ENCODE measurements around the gene ERBB4. TPM values are rescaled to one million over a fixed set of nuclear protein-coding genes. Genes with fewer than 3 reads are reported as not detected.

ERBB4 gene
- total RNA-seq, 1 donor from 2014 or later: 9.2 TPM

DNA sequence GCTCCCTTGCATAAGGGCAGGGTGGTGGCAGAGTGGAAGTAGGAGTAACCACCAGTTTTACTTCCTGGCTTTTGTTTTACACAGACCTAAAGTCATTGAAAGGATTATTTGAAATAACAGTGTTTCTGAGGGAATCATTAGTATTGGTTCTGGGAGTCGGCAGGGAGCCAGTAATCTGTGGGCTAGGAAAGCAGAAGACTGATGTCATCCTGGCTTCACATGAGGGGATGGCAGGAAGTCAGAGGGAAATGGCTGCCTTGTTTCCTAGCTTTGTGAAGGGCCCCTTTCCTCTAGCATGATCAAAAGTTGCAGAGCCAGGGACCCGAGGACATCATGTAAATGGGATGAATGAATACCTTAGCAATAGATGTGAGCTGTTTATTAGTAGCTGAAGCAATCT, 1189.6 kb downstream of the ERBB4 start:
- TF ChIP-seq, protein P1, sequence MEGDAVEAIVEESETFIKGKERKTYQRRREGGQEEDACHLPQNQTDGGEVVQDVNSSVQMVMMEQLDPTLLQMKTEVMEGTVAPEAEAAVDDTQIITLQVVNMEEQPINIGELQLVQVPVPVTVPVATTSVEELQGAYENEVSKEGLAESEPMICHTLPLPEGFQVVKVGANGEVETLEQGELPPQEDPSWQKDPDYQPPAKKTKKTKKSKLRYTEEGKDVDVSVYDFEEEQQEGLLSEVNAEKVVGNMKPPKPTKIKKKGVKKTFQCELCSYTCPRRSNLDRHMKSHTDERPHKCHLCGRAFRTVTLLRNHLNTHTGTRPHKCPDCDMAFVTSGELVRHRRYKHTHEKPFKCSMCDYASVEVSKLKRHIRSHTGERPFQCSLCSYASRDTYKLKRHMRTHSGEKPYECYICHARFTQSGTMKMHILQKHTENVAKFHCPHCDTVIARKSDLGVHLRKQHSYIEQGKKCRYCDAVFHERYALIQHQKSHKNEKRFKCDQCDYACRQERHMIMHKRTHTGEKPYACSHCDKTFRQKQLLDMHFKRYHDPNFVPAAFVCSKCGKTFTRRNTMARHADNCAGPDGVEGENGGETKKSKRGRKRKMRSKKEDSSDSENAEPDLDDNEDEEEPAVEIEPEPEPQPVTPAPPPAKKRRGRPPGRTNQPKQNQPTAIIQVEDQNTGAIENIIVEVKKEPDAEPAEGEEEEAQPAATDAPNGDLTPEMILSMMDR (IDR thresholded peaks at IDR 0.05; ENCODE audit: unreplicated experiment): no peak
- H3K36me3 Mint-ChIP-seq: no peaks in the 10 kb centered on the region
- DNase-seq (ENCODE audit: low spot score in 2 of 2, unreplicated experiment in 2 of 2): no peak
- no peak overlapping the region for H3K4me3 Mint-ChIP-seq
- peaks cover 3% of the 10 kb centered on the region for H3K4me1 Mint-ChIP-seq
- H3K27me3 Mint-ChIP-seq (ENCODE audit: low read depth): no peaks in the 10 kb centered on the region
- H3K9me3 Mint-ChIP-seq: peaks cover 9% of the 10 kb centered on the region
- no peak overlapping the region for H3K27ac Mint-ChIP-seq

- no peaks in the 10 kb centered on the region for H3K27me3 Mint-ChIP-seq (ENCODE audit: low read depth)
- no peaks in the 10 kb centered on the region for H3K36me3 Mint-ChIP-seq
- no peak for DNase-seq (ENCODE audit: low spot score in 2 of 2, unreplicated experiment in 2 of 2)
- TF ChIP-seq, protein P1 (IDR thresholded peaks at IDR 0.05; ENCODE audit: unreplicated experiment): no peak
- no peak overlapping the region for H3K4me3 Mint-ChIP-seq
- no peak overlapping the region for H3K27ac Mint-ChIP-seq
- peaks cover 9% of the 10 kb centered on the region for H3K9me3 Mint-ChIP-seq
- peaks cover 3% of the 10 kb centered on the region for H3K4me1 Mint-ChIP-seq
Observed at GRCh38 chr2:211347328-211347727, 1191.3 kb downstream of the ERBB4 start.

- Mint-ChIP-seq H3K9me3 (peaks cover 5% of the 10 kb centered on the region), H3K4me3 (no peak overlapping the region), H3K27me3 (ENCODE audit: low read depth) (no peaks in the 10 kb centered on the region), H3K27ac (no peak overlapping the region), H3K4me1 (no peaks in the 10 kb centered on the region), H3K36me3 (no peaks in the 10 kb centered on the region)
- no peak for DNase-seq (ENCODE audit: low spot score in 2 of 2, unreplicated experiment in 2 of 2)
- TF ChIP-seq, protein P1 (IDR thresholded peaks at IDR 0.05; ENCODE audit: unreplicated experiment): no peak
Observed at GRCh38 chr2:211344289-211344688, 1194.3 kb downstream of the ERBB4 start.

- DNase-seq (ENCODE audit: low spot score in 2 of 2, unreplicated experiment in 2 of 2): no peak
- Mint-ChIP-seq H3K36me3 (no peaks in the 10 kb centered on the region), H3K4me3 (no peak overlapping the region), H3K27me3 (ENCODE audit: low read depth) (no peaks in the 10 kb centered on the region), H3K4me1 (peaks cover 3% of the 10 kb centered on the region), H3K27ac (no peak overlapping the region), H3K9me3 (no peaks in the 10 kb centered on the region)
- TF ChIP-seq, protein P1 (IDR thresholded peaks at IDR 0.05; ENCODE audit: unreplicated experiment): no peak
Observed at GRCh38 chr2:211333377-211333776, 1205.2 kb downstream of the ERBB4 start.

GRCh38 chr2:211331736-211332135, 1206.9 kb downstream of the ERBB4 start:
- no peak overlapping the region for H3K4me3 Mint-ChIP-seq
- no peaks in the 10 kb centered on the region for H3K9me3 Mint-ChIP-seq
- DNase-seq (ENCODE audit: low spot score in 2 of 2, unreplicated experiment in 2 of 2): no peak
- TF ChIP-seq, protein P1 (IDR thresholded peaks at IDR 0.05; ENCODE audit: unreplicated experiment): no peak
- no peaks in the 10 kb centered on the region for H3K36me3 Mint-ChIP-seq
- peaks cover 3% of the 10 kb centered on the region for H3K4me1 Mint-ChIP-seq
- H3K27ac Mint-ChIP-seq: no peak overlapping the region
- no peaks in the 10 kb centered on the region for H3K27me3 Mint-ChIP-seq (ENCODE audit: low read depth)

- H3K27ac Mint-ChIP-seq: no peak overlapping the region
- no peaks in the 10 kb centered on the region for H3K27me3 Mint-ChIP-seq (ENCODE audit: low read depth)
- TF ChIP-seq, protein P1 (IDR thresholded peaks at IDR 0.05; ENCODE audit: unreplicated experiment): no peak
- H3K4me1 Mint-ChIP-seq: peaks cover 3% of the 10 kb centered on the region
- H3K36me3 Mint-ChIP-seq: no peaks in the 10 kb centered on the region
- no peaks in the 10 kb centered on the region for H3K9me3 Mint-ChIP-seq
- DNase-seq (ENCODE audit: low spot score in 2 of 2, unreplicated experiment in 2 of 2): no peak
- H3K4me3 Mint-ChIP-seq: no peak overlapping the region
Observed at GRCh38 chr2:211329882-211330281, 1208.7 kb downstream of the ERBB4 start.
